Keratinocyte (primary cell): ENCODE results near the gene HORMAD2. TPM values are rescaled to one million over a fixed set of nuclear protein-coding genes. Genes with fewer than 3 reads are reported as not detected.
"Not testable (repeated sequence)": the region's sequence is repeated elsewhere in the genome, so short reads cannot be mapped to it uniquely, and the experiment has no call there.

ENCODE experiments used
- DNase-seq: peaks from one replicate; pipeline ENCODE4 v3.0.0-alpha.2; 2011; ENCODE audit warnings: low read depth, missing footprints, low spot score
- FAIRE-seq: peaks from 2 replicates; lab custom pipeline; 2011; peaks lifted over from hg19 to GRCh38; lab: Jason Lieb, UNC
- H2AFZ ChIP-seq: 2 replicates; pipeline ENCODE4 v1.6.0; 2012; ENCODE audit warnings: low read length, control low read depth, inconsistent platforms; ENCODE audit not compliant: control insufficient read depth
- H3K27ac ChIP-seq: 2 replicates; pipeline ENCODE4 v1.5.1; 2011; ENCODE audit warnings: low read length; ENCODE audit not compliant: control insufficient read depth, insufficient read depth
- H3K27me3 ChIP-seq: 3 replicates; pipeline ENCODE4 v1.6.0; 2011; ENCODE audit warnings: low read length; ENCODE audit not compliant: control insufficient read depth, insufficient read depth; ENCODE audit errors: extremely low read depth
- H3K36me3 ChIP-seq, 2 experiments: 2 replicates in 1 of 2; 3 replicates in 1 of 2; pipeline ENCODE4 v1.5.1; 2011; ENCODE audit warnings: low read length in 2 of 2, mild to moderate bottlenecking in 1 of 2; ENCODE audit not compliant: control insufficient read depth in 2 of 2, insufficient read depth in 2 of 2; ENCODE audit errors: extremely low read depth in 1 of 2
- H3K4me1 ChIP-seq: 3 replicates; pipeline ENCODE4 v1.5.1; 2011; ENCODE audit warnings: low read length; ENCODE audit not compliant: control insufficient read depth, insufficient read depth; ENCODE audit errors: extremely low read depth
- H3K4me2 ChIP-seq: 3 replicates; pipeline ENCODE4 v1.6.0; 2011; ENCODE audit warnings: low read depth, low read length; ENCODE audit not compliant: control insufficient read depth, insufficient read depth; ENCODE audit errors: extremely low read depth
- H3K4me3 ChIP-seq, 3 experiments: fragments of 200-600 bp in 1 of 3; sonication (generic) in 1 of 3; 2 replicates in 2 of 3; 3 replicates in 1 of 3; pipeline ENCODE4 v1.5.1; 2011 to 2016; ENCODE audit warnings: low read length in 3 of 3, mild to moderate bottlenecking in 3 of 3, control low read depth in 2 of 3, inconsistent platforms in 1 of 3, low read depth in 1 of 3, mixed read lengths in 1 of 3, mixed run types in 1 of 3, moderate library complexity in 1 of 3; ENCODE audit not compliant: control insufficient read depth in 2 of 3, insufficient read depth in 2 of 3; ENCODE audit errors: extremely low read depth in 1 of 3
- H3K79me2 ChIP-seq: 2 replicates; pipeline ENCODE4 v1.6.0; 2012; ENCODE audit warnings: low read length; ENCODE audit not compliant: control insufficient read depth, insufficient read depth
- H3K9ac ChIP-seq: 3 replicates; pipeline ENCODE4 v1.6.0; 2011; ENCODE audit warnings: low read length; ENCODE audit not compliant: control insufficient read depth, insufficient read depth; ENCODE audit errors: extremely low read depth
- H3K9me1 ChIP-seq: 3 replicates; pipeline ENCODE4 v1.6.0; 2011; ENCODE audit warnings: low read length; ENCODE audit not compliant: control insufficient read depth, insufficient read depth; ENCODE audit errors: extremely low read depth
- H3K9me3 ChIP-seq: 2 replicates; pipeline ENCODE4 v1.5.1; 2012; ENCODE audit warnings: low read depth, low read length; ENCODE audit not compliant: control insufficient read depth
- H4K20me1 ChIP-seq: 3 replicates; pipeline ENCODE4 v1.6.0; 2011; ENCODE audit warnings: low read length; ENCODE audit not compliant: control insufficient read depth, insufficient read depth; ENCODE audit errors: extremely low read depth
- EZH2 ChIP-seq: IDR thresholded peaks from one replicate; pipeline ENCODE4 v1.6.1; 2012; ENCODE audit warnings: inconsistent platforms, mild to moderate bottlenecking, low read length, moderate library complexity
- dilution Hi-C: fragments of 300-500 bp; cut with MboI; formaldehyde crosslinking; loops from one replicate; pipeline ENCODE4 v1.7.0; 2020; ENCODE audit warnings: low sequenced_read_pairs; ENCODE audit not compliant: extremely low pct_ligation_motif_present
- polyA plus RNA-seq, 5 experiments: library from polyadenylated mRNA; depleted of rRNA in 3 of 5; stranded (reverse) in 3 of 5; stranded (forward) in 1 of 5; unstranded in 1 of 5; fragments of >200 nt; gene quantifications; 1 replicate in 1 of 5; 2 replicates in 3 of 5; 3 replicates in 1 of 5; pipeline versions ENCODE4 v1.2.1 to v1.2.3, GENCODE V29; 2011 to 2012; ENCODE audit warnings: missing spikeins in 2 of 5, low read depth in 1 of 5, low replicate concordance in 1 of 5
- TF ChIP-seq, protein P1 (sequence below), 3 experiments: IDR thresholded peaks in 1 of 3; conservative IDR thresholded peaks in 1 of 3; optimal IDR thresholded peaks in 1 of 3; 2 replicates in 2 of 3; 3 replicates in 1 of 3; pipeline versions ENCODE3 to v1.5.1; 2011; ENCODE audit warnings: low read length in 3 of 3, mild to moderate bottlenecking in 3 of 3, moderate library complexity in 2 of 3, control low read depth in 1 of 3, inconsistent platforms in 1 of 3; ENCODE audit not compliant: insufficient read depth in 2 of 3; ENCODE audit errors: extremely low read depth in 1 of 3

The HORMAD2 gene
- polyA plus RNA-seq, 1 donor (not counting 4 experiments of a cell fraction or from before 2014, with no cell fraction given), result not detected

DNA sequence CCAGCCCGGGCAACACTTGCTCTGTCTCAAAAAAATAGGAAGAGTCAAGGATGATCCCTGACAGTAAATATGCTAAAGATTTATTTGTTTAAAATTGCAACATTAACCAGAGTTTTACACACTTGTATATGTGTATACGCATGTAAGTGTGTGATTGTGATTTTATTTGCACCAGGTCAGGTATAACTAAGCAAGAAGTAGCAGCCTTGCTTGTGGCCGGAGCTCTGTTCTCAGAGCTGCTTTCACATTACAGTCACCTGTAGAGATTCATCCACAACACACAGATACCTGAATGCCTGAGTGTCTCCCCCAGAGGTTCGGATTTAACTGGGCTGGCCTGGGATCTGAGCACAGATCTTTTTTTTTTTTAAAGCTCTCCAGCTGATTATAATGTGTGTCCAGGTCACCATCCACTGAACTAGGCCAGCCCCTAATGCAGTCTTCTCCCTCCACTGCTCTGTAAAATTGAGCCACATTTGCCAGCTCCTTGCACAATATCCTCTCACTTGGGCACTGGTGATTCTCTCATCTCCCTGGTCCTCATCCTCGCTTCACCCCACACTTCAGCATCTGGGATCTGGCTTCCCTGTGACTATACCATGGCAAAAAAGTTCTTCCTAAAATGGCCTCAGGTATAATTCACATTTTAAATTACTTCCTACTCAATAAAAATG, 118.0 kb downstream of the HORMAD2 start:
- H3K9ac ChIP-seq, result no peak overlapping the region

DNA sequence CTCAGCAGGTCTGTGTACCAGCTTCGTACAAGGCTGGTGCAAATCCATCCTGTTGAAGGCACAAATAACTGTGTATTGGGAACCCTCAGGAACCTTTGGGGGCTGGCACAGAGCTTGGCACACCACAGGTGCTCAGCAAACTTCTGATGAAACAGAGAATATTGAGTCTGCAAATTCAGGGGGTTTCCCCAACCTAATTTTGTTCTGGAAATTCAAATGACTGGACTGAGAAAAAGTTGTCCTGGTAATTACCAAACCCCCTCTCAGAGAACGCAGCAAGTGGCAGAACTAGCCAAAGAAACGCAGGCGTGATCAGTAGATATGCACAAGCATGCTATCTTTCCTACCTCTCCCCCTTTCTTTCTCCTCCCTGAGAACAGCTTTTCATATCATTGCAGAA, 118.7 kb downstream of the HORMAD2 start:
- Histone ChIP-seq H3K9ac (no peak overlapping the region), H3K9me1 (no peaks in the 10 kb centered on the region), H3K36me3 (no peaks in the 10 kb centered on the region), H3K79me2 (no peaks in the 10 kb centered on the region), H3K4me3 (no peak overlapping the region), H2AFZ (no peak overlapping the region), H3K27ac (no peak overlapping the region), H3K4me2 (no peak overlapping the region), H3K4me1 (peaks cover 30% of the 10 kb centered on the region), H4K20me1 (no peaks in the 10 kb centered on the region), H3K27me3 (no peaks in the 10 kb centered on the region), H3K9me3 (peaks cover 5% of the 10 kb centered on the region)
- DNase-seq (no peak), FAIRE-seq (no peak)
- dilution Hi-C loops, result no loop called here
- TF ChIP-seq EZH2, result no peak
- TF ChIP-seq, protein P1, sequence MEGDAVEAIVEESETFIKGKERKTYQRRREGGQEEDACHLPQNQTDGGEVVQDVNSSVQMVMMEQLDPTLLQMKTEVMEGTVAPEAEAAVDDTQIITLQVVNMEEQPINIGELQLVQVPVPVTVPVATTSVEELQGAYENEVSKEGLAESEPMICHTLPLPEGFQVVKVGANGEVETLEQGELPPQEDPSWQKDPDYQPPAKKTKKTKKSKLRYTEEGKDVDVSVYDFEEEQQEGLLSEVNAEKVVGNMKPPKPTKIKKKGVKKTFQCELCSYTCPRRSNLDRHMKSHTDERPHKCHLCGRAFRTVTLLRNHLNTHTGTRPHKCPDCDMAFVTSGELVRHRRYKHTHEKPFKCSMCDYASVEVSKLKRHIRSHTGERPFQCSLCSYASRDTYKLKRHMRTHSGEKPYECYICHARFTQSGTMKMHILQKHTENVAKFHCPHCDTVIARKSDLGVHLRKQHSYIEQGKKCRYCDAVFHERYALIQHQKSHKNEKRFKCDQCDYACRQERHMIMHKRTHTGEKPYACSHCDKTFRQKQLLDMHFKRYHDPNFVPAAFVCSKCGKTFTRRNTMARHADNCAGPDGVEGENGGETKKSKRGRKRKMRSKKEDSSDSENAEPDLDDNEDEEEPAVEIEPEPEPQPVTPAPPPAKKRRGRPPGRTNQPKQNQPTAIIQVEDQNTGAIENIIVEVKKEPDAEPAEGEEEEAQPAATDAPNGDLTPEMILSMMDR (optimal IDR thresholded peaks at IDR 0.05 in 1 of 3, IDR thresholded peaks at IDR 0.05 in 1 of 3, conservative IDR thresholded peaks at IDR 0.05 in 1 of 3; ENCODE audit: extremely low read depth in 1 of 3, insufficient read depth in 2 of 3, low read length in 3 of 3), result no peak

More for the DNA sequence above, 118.0 kb downstream of the HORMAD2 start:
- Histone ChIP-seq H3K4me1 (peaks cover 30% of the 10 kb centered on the region), H3K27ac (no peak overlapping the region), H3K9me1 (no peaks in the 10 kb centered on the region), H3K36me3 (no peaks in the 10 kb centered on the region), H3K9me3 (peaks cover 5% of the 10 kb centered on the region), H3K27me3 (no peaks in the 10 kb centered on the region), H3K4me2 (no peak overlapping the region), H3K4me3 (no peak overlapping the region), H2AFZ (no peak overlapping the region), H3K79me2 (no peaks in the 10 kb centered on the region), H4K20me1 (no peaks in the 10 kb centered on the region)
- FAIRE-seq (no peak), DNase-seq (no peak)
- dilution Hi-C loops, result no loop called here
- TF ChIP-seq, protein P1 (optimal IDR thresholded peaks at IDR 0.05 in 1 of 3, IDR thresholded peaks at IDR 0.05 in 1 of 3, conservative IDR thresholded peaks at IDR 0.05 in 1 of 3; ENCODE audit: extremely low read depth in 1 of 3, insufficient read depth in 2 of 3, low read length in 3 of 3), result no peak
- TF ChIP-seq EZH2, result no peak

DNA sequence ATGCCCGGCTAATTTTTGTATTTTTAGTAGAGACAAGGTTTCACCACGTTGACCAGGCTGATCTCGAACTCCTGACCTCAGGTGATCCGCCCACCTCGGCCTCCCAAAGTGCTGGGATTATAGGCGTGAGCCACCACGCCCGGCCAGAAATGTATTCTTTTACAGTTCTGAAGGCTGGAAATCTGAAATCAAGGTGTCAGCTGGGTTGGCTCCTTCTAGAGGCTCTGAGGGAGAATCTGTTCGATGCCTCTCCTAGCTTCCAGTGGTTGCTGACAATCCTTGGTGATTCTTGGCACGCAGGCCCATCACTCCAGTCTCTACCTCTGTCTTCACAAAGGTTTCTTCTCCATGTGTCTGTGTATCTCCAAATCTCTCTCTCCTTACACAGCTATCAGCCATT, 120.6 kb downstream of the HORMAD2 start:
- H3K4me3 ChIP-seq, dilution Hi-C loops, DNase-seq, H3K79me2 ChIP-seq, H3K27ac ChIP-seq, FAIRE-seq, H3K9me1 ChIP-seq, H3K4me2 ChIP-seq, H4K20me1 ChIP-seq, H3K36me3 ChIP-seq, H3K9me3 ChIP-seq, H3K9ac ChIP-seq, H3K27me3 ChIP-seq, H2AFZ ChIP-seq: not testable (repeated sequence)
- peaks cover 33% of the 10 kb centered on the region for H3K4me1 ChIP-seq
